Activated CD8-positive, alpha-beta T cell treated with anti-CD3 and anti-CD28 coated beads, Interleukin-2, amount 10 ng/mL, durations not matched to agents 7 days and 5 days (primary cell): ENCODE data around the gene HDDC3. TPM values are rescaled to one million over a fixed set of nuclear protein-coding genes. Genes with fewer than 3 reads are reported as not detected.
A peak's percentile ranks its signal among the peaks of the same experiment; 100 is the strongest.
"Not testable (repeated sequence)": the region's sequence is repeated elsewhere in the genome, so short reads cannot be mapped to it uniquely, and the experiment has no call there.

Experiments used
- ATAC-seq: fragments of 150-1000 bp; cut with Tn5 transposase; one replicate; pipeline ENCODE4 v1.10.0; 2021; ENCODE audit warnings: moderate library complexity
- CTCF ChIA-PET: fragments of 350-600 bp; sonication (Branson Sonifier 250); formaldehyde crosslinking; loops from one replicate; lab custom pipeline; 2021; ENCODE audit warnings: antibody characterized with exemption; lab: Charles Lee
- POLR2A ChIA-PET: fragments of 350-600 bp; sonication (Branson Sonifier 250); formaldehyde crosslinking; loops from one replicate; lab custom pipeline; 2021; ENCODE audit warnings: antibody characterized with exemption; lab: Charles Lee
- DNase-seq: peaks from one replicate; pipeline ENCODE4 v3.0.0-alpha.2; 2020
- H3K27ac Mint-ChIP-seq: one replicate; pipeline ENCODE4 v1.8.0; 2021; ENCODE audit warnings: mild to moderate bottlenecking, mixed read lengths
- H3K27me3 Mint-ChIP-seq: one replicate; pipeline ENCODE4 v1.8.0; 2021; ENCODE audit warnings: low read depth, mixed read lengths
- H3K36me3 Mint-ChIP-seq: one replicate; pipeline ENCODE4 v1.8.0; 2021; ENCODE audit warnings: low read depth, mixed read lengths
- H3K4me1 Mint-ChIP-seq: one replicate; pipeline ENCODE4 v1.8.0; 2021; ENCODE audit warnings: low read depth, mixed read lengths
- H3K4me3 Mint-ChIP-seq: one replicate; pipeline ENCODE4 v1.8.0; 2021; ENCODE audit warnings: mild to moderate bottlenecking, mixed read lengths
- H3K9me3 Mint-ChIP-seq: one replicate; pipeline ENCODE4 v1.8.0; 2022; ENCODE audit warnings: mixed read lengths; ENCODE audit not compliant: insufficient read depth
- total RNA-seq, 2 experiments: library from RNA; stranded (reverse); gene quantifications; one replicate each; pipeline ENCODE4 v1.2.3, GENCODE V29; 2021

Gene HDDC3
- total RNA-seq, 2 experiments from 2014 or later = 23.8 to 26.9 TPM

DNA sequence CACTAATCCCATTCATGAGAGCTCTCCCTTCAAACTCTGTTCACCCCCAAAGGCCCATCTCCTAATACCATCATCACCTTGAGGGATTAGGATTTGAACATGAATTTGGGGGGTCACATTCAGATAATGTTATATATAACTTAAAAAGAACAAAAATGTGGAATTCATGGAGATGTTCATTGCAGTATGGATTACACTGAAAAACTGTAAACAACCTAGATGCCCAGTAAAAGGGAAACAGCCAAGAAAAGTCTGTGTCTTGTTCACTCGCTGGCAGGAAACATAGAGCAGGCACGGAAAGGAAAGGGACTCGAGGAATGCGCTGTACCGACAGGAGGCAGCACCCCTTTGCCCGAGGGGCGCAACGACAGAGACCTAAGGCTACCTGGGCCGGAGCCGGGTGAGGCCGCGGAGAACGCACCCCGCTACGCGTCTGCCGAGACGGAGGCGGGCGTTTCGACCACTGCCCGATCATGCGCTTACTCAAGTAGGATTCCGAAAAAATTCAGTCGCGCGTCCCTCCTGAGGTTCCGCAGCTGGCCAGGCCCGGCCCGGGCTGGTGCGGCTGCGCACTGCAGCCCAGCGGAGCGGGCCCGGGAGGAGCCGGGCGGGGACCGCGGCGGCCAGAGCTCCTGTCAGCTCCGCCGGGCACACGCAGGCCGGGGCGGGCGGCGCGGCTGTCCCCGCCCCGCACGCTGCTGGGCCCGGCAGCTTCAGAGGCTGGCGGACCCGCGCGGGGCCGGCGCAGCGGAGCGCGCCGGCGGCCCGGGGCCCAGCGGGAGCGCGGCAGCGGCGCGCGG, 30.1 kb downstream of the HDDC3 start:
- Mint-ChIP-seq H3K27ac (peak overlapping the region; percentile 93), H3K4me1 (peaks cover 28% of the 10 kb centered on the region), H3K9me3 (no peaks in the 10 kb centered on the region), H3K4me3 (peak overlapping the region; percentile 90), H3K36me3 (peaks cover 25% of the 10 kb centered on the region), H3K27me3 (no peaks in the 10 kb centered on the region)
- peak; percentile 80 for DNase-seq
- peak; percentile 84 for ATAC-seq
- ChIA-PET POLR2A (interaction anchor here (0.6 to 8.8 kb wide), 7 partner anchors 10 to 185 kb away, joined by 3 to 110 read pairs (median 5); partner anchors contain the start of genes BLM, HDDC3 and UNC45A), CTCF (interaction anchor here (0.7 to 17.2 kb wide), 17 partner anchors 16 to 582 kb away, joined by 3 to 328 read pairs (median 3); partner anchors contain the start of genes HDDC3, RCCD1 and UNC45A)

DNA sequence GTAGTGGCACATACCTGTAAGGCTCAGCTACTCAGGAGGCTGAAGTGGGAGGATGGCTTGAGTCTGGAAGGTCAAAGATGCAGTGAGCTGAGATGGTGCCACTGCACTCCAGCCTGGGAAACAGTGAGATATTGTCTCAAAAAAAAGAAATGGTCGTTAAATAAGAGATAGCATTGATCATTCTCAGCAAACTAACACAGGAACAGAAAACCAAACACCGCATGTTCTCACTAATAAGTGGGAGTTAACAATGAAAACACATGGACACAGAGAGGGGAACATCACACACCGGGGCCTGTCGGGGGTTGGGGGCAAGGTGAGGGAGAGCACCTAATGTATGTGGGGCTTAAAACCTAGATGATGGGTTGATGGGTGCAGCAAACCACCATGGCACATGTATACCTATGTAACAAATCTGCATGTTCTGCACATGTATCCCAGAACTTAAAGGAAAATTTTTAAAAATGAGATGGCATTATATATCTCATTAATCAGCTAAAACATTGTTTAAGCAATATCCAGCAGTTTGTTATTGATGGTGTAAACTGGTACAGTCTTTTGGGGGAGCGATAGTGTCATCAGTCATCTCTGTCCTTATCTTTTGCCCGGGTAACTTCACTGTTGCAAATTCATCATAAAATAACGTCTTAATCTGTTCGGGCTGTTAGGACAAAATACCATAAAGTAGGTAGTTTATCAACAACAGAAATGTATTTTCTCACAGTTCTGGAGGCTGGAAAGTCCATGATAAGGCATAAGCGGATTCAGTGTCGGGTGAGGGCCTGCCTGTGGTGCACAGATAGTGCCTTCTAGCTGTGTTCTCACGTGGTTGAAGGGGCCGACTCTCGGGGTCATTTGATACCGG, 30.9 kb downstream of the HDDC3 start:
- H3K36me3 Mint-ChIP-seq = peaks cover 16% of the 10 kb centered on the region
- no peak for DNase-seq

DNA sequence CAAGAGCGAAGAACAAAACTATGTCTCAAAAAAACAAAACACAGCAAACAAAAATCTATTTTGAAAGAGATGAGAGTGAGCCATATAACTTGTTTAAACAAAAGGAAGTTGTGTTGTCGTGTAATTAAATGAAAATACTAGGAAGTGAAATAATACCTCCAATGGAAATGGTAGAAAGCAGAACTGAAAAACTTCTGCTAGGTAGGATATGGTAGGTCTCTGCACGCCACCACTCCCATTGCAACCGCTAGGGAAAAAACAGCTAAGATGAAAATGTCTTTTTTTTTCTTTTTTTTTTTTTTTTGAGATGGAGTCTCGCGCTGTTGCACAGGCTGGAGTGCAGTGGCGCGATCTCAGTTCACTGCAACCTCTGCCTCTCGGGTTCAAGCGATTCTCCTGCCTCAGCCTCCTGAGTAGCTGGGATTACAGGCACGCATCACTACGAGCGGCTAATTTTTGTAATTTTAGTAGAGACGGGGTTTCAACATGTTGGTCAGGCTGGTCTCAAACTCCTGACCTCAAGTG, 35.2 kb downstream of the HDDC3 start:
- ATAC-seq, H3K4me3 Mint-ChIP-seq, H3K27ac Mint-ChIP-seq, POLR2A ChIA-PET, H3K27me3 Mint-ChIP-seq, H3K9me3 Mint-ChIP-seq, DNase-seq: not testable (repeated sequence)
- Mint-ChIP-seq H3K36me3 (peaks cover 11% of the 10 kb centered on the region), H3K4me1 (peaks cover 12% of the 10 kb centered on the region)
- CTCF ChIA-PET = interaction anchor here (1.2 to 17.2 kb wide), 2 partner anchors 11 to 33 kb away, joined by 3 to 328 read pairs; partner anchors contain the start of genes HDDC3 and UNC45A

More for the DNA sequence above, 30.9 kb downstream of the HDDC3 start:
- CTCF ChIA-PET = interaction anchor here (0.7 to 17.2 kb wide), 9 partner anchors 16 to 252 kb away, joined by 3 to 328 read pairs (median 3); partner anchors contain the start of genes HDDC3, RCCD1 and UNC45A
- H3K9me3 Mint-ChIP-seq = no peaks in the 10 kb centered on the region
- no peak for ATAC-seq
- POLR2A ChIA-PET = interaction anchor here (8.8 kb wide), 1 partner anchor 31 kb away, joined by 110 read pairs; the partner anchor contains the start of genes HDDC3 and UNC45A
- H3K4me3 Mint-ChIP-seq = peak overlapping the region; percentile 90
- H3K4me1 Mint-ChIP-seq = peaks cover 28% of the 10 kb centered on the region
- no peaks in the 10 kb centered on the region for H3K27me3 Mint-ChIP-seq
- H3K27ac Mint-ChIP-seq = peak overlapping the region; percentile 93

DNA sequence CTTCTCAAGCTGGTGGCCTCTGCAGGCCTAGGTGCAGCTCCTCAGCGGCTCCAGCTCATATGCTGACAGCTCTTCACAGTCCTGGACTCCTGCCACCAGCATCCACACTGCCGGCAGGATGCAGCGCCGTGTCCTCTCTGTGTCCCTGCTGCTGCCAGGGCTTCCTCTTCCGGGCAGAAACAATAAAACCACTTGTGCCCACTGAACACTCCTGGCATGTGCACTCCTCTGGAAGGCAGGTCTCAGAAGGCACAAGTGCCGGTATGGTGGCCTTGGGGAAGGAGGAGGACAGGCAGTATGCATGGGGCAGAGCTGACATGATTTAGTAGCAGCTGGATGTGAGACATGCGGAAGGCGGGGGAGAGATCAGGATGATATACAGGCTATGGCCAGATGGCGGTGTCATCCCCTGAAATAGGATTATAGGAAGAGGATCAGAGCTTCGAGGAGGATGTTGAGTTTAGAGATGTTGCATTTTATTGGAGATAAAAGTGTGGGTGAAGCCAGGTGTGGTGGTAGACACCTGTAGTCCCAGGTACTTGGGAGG, 36.7 kb downstream of the HDDC3 start:
- CTCF ChIA-PET = interaction anchor here (2.4 to 17.2 kb wide), 2 partner anchors 10 to 35 kb away, joined by 19 to 328 read pairs; partner anchors contain the start of genes HDDC3 and UNC45A
- Mint-ChIP-seq H3K27me3 (no peaks in the 10 kb centered on the region), H3K36me3 (peaks cover 14% of the 10 kb centered on the region), H3K27ac (no peak overlapping the region), H3K9me3 (no peaks in the 10 kb centered on the region), H3K4me1 (no peaks in the 10 kb centered on the region), H3K4me3 (no peak overlapping the region)
- ATAC-seq = no peak
- POLR2A ChIA-PET = interaction anchor here (0.6 to 1.0 kb wide), 2 partner anchors 9 to 25 kb away, joined by 3 to 4 read pairs; no protein-coding TSS in a partner anchor
- DNase-seq = no peak

DNA sequence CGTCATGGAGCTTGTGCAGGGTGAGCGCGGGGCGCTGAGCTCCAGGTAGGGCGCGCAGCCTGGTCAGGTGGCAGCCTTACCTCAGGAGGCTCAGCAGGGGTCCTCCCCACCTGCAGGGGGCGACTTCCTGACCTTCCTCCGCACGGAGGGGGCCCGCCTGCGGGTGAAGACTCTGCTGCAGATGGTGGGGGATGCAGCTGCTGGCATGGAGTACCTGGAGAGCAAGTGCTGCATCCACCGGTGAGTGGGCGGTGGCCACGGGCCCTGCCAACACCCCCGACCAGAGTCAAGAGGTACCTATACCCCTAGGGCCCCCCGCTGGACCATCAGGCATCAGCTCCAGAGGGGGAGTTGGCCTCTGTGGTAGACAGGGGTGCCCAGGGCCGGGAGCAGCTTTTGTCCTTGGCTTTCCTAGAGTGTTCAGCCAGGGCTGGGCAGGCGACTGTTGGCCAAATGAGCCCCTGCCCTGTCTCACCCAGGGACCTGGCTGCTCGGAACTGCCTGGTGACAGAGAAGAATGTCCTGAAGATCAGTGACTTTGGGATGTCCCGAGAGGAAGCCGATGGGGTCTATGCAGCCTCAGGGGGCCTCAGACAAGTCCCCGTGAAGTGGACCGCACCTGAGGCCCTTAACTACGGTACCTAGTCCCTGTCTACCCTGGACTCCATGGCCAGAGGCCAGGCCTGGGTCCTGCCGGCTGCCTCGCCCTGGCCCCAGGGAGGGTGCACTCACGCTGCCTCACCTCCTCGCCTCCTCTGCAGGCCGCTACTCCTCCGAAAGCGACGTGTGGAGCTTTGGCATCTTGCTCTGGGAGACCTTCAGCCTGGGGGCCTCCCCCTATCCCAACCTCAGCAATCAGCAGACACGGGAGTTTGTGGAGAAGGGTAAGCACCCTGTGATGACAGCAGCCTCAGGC, 38.9 kb downstream of the HDDC3 start:
- H3K9me3 Mint-ChIP-seq = no peaks in the 10 kb centered on the region
- ATAC-seq = no peak
- no peak overlapping the region for H3K4me3 Mint-ChIP-seq
- H3K36me3 Mint-ChIP-seq = peaks cover 15% of the 10 kb centered on the region
- H3K4me1 Mint-ChIP-seq = peaks cover 11% of the 10 kb centered on the region
- no peak overlapping the region for H3K27ac Mint-ChIP-seq
- ChIA-PET POLR2A (interaction anchor here (1.7 kb wide), 1 partner anchor 10 kb away, joined by 5 read pairs; the partner anchor contains the start of gene MAN2A2), CTCF (interaction anchor here (2.4 to 17.2 kb wide), 2 partner anchors 8 to 37 kb away, joined by 19 to 328 read pairs; partner anchors contain the start of genes HDDC3 and UNC45A)
- H3K27me3 Mint-ChIP-seq = no peaks in the 10 kb centered on the region
- DNase-seq = no peak

DNA sequence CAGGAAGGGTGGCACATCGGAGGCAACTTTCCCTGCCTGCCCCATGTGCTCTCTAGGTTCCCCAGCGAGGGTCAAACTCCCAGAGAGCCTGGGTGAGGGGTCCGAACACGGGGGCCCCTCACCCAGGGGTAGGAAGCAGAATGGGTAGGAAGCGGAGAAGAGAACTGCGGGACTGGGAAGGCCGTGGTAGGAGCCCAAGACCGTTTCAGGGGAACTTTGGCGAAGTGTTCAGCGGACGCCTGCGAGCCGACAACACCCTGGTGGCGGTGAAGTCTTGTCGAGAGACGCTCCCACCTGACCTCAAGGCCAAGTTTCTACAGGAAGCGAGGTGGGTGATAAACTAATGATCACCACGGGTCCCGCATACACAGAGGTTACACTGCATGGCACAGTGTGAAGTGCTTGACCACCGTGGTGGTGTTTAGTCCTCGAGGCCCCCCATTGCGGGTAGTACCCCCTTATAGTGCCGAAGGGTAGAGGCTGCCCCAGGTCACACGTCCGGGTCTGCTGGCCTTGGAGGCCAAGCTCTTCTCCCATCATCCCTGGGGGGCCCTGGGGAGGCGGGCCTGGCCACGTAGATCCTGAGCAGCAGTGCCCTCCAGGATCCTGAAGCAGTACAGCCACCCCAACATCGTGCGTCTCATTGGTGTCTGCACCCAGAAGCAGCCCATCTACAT, 39.7 kb downstream of the HDDC3 start:
- CTCF ChIA-PET = interaction anchor here (17.2 kb wide), 1 partner anchor 38 kb away, joined by 328 read pairs; the partner anchor contains the start of genes HDDC3 and UNC45A
- no peak overlapping the region for H3K4me3 Mint-ChIP-seq
- no peak for DNase-seq
- peaks cover 19% of the 10 kb centered on the region for H3K36me3 Mint-ChIP-seq
- no peaks in the 10 kb centered on the region for H3K9me3 Mint-ChIP-seq
- H3K27ac Mint-ChIP-seq = no peak overlapping the region
- POLR2A ChIA-PET = interaction anchor here (1.7 kb wide), 1 partner anchor 10 kb away, joined by 5 read pairs; the partner anchor contains the start of gene MAN2A2
- H3K27me3 Mint-ChIP-seq = no peaks in the 10 kb centered on the region
- no peak for ATAC-seq
- H3K4me1 Mint-ChIP-seq = peaks cover 11% of the 10 kb centered on the region

DNA sequence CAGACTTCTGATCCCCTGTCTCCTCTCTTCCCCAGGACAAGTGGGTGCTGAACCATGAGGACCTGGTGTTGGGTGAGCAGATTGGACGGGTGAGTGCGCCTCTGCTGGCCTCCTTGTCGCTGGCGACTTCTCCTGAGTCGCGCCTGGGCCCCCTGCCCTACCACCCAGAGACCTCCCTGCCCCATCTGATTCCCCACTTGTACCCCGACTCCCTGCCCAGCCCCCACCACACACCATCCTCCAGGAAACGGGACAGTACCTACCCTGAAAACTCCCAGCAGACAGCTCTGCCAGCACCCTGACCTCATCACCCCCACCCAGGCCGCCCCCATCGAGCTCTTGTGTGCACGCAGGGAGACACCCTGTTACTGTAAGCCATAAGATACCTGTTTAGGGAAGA, 40.3 kb downstream of the HDDC3 start:
- H3K36me3 Mint-ChIP-seq = peaks cover 22% of the 10 kb centered on the region

DNA sequence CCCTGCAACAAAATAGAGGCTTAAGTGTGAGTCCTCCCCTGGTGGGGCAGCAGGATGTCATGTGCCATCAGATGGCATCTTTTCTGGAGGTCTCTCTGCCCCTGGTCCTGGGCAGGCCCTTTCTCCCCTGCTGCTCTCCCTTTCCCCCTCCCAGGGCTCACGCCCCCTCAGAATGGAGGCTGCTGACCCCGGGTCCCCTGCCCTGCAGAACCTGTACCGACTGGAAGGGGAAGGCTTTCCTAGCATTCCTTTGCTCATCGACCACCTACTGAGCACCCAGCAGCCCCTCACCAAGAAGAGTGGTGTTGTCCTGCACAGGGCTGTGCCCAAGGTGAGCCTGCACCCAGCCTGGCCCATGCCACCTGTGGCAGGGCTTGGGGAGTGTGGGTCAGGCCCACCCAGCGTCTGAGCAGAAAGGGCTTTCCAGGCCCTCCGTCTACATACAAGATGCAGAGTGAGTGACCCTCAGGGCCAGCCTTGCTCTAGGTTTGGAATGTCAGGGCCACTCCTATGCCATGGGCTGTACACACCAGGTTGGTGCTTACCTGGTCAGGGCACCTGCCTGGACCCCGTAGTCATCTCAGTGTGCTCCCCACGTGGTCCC, 40.9 kb downstream of the HDDC3 start:
- Mint-ChIP-seq H3K9me3 (no peaks in the 10 kb centered on the region), H3K4me3 (no peak overlapping the region), H3K27me3 (no peaks in the 10 kb centered on the region), H3K36me3 (peaks cover 22% of the 10 kb centered on the region), H3K27ac (no peak overlapping the region), H3K4me1 (peaks cover 12% of the 10 kb centered on the region)
- ChIA-PET CTCF (interaction anchor here (0.7 kb wide), 1 partner anchor 197 kb away, joined by 3 read pairs; no protein-coding TSS in a partner anchor), POLR2A (interaction anchor here (1.7 kb wide), 1 partner anchor 12 kb away, joined by 5 read pairs; the partner anchor contains the start of gene MAN2A2)
- DNase-seq = no peak
- ATAC-seq = no peak

More for the DNA sequence above, 40.3 kb downstream of the HDDC3 start:
- POLR2A ChIA-PET = interaction anchor here (1.7 kb wide), 1 partner anchor 11 kb away, joined by 5 read pairs; the partner anchor contains the start of gene MAN2A2
- Mint-ChIP-seq H3K27ac (no peak overlapping the region), H3K4me3 (no peak overlapping the region), H3K27me3 (no peaks in the 10 kb centered on the region), H3K9me3 (no peaks in the 10 kb centered on the region), H3K4me1 (peaks cover 11% of the 10 kb centered on the region)
- CTCF ChIA-PET = no interaction called here
- DNase-seq (no peak), ATAC-seq (no peak)

DNA sequence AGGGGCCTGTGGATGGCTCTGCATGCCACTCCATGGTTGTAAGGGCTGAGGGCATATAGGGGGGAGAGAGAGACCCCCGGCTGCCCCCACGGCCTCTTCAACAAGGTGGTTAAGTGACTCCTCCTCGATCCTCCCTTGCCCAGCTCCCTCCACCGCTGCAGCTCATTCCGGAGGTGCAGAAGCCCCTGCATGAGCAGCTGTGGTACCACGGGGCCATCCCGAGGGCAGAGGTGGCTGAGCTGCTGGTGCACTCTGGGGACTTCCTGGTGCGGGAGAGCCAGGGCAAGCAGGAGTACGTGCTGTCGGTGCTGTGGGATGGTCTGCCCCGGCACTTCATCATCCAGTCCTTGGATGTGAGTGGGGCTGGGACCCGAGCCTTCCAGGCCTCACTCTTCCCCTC, 41.5 kb downstream of the HDDC3 start:
- DNase-seq (no peak), ATAC-seq (no peak)
- ChIA-PET POLR2A (no interaction called here), CTCF (interaction anchor here (0.7 kb wide), 1 partner anchor 196 kb away, joined by 3 read pairs; no protein-coding TSS in a partner anchor)
- Mint-ChIP-seq H3K36me3 (peaks cover 26% of the 10 kb centered on the region), H3K9me3 (no peaks in the 10 kb centered on the region), H3K4me3 (no peak overlapping the region), H3K27me3 (no peaks in the 10 kb centered on the region), H3K27ac (no peak overlapping the region), H3K4me1 (peaks cover 18% of the 10 kb centered on the region)
